ENCODE results near the gene RUSC2.
"Not testable (repeated sequence)": the region's sequence is repeated elsewhere in the genome, so short reads cannot be mapped to it uniquely, and the experiment has no call there.

RUSC2 gene

GRCh38 chr9:35489313-35490154, at the start of gene RUSC2:
RUSC2 (plus strand) TSS chr9:35490111; CDS start chr9:35546522, 56,411 bp downstream.
- DNase-seq = no peak

- DNase-seq = no peak
Observed at GRCh38 chr9:35446012-35446411, 43.9 kb upstream of the RUSC2 start.

- no peak for DNase-seq
Observed at GRCh38 chr9:35448496-35448895, 41.4 kb upstream of the RUSC2 start.

GRCh38 chr9:35452481-35452880, 37.4 kb upstream of the RUSC2 start:
- no peak for DNase-seq

GRCh38 chr9:35453786-35454185, 36.1 kb upstream of the RUSC2 start:
- no peak for DNase-seq

GRCh38 chr9:35464141-35465025, 25.5 kb upstream of the RUSC2 start:
- no peak for DNase-seq

GRCh38 chr9:35470340-35470739, 19.6 kb upstream of the RUSC2 start:
- DNase-seq = no peak

- DNase-seq = no peak
Observed at GRCh38 chr9:35470894-35471293, 19.0 kb upstream of the RUSC2 start.

- no peak for DNase-seq
Observed at GRCh38 chr9:35476596-35476995, 13.3 kb upstream of the RUSC2 start.

GRCh38 chr9:35477211-35477855, 12.6 kb upstream of the RUSC2 start:
- not testable (repeated sequence) for DNase-seq

- no peak for DNase-seq
Observed at GRCh38 chr9:35478871-35479270, 11.0 kb upstream of the RUSC2 start.

- no peak for DNase-seq
Observed at GRCh38 chr9:35481347-35481975, 8.4 kb upstream of the RUSC2 start.

- DNase-seq = no peak
Observed at GRCh38 chr9:35482071-35482470, 7.8 kb upstream of the RUSC2 start.

- DNase-seq = no peak
Observed at GRCh38 chr9:35484406-35484805, 5.5 kb upstream of the RUSC2 start.

GRCh38 chr9:35487081-35487480, 2.8 kb upstream of the RUSC2 start:
- no peak for DNase-seq

GRCh38 chr9:35488021-35488420, 1.9 kb upstream of the RUSC2 start:
- no peak for DNase-seq

- DNase-seq = no peak
Observed at GRCh38 chr9:35488566-35489312, 1.2 kb upstream of the RUSC2 start.

GRCh38 chr9:35490155-35490909, 421 bp downstream of the RUSC2 start:
- DNase-seq = no peak

GRCh38 chr9:35490910-35491465, 1.1 kb downstream of the RUSC2 start:
- no peak for DNase-seq

- not testable (repeated sequence) for DNase-seq
Observed at GRCh38 chr9:35493119-35493518, 3.2 kb downstream of the RUSC2 start.

GRCh38 chr9:35495984-35496383, 6.1 kb downstream of the RUSC2 start:
- no peak for DNase-seq

Data from cortex of kidney (tissue), 1 donor.